Neuronal stem cell (in vitro differentiated cells): ENCODE results near the gene KLRC4.
"Not testable (repeated sequence)": the region's sequence is repeated elsewhere in the genome, so short reads cannot be mapped to it uniquely, and the experiment has no call there.

ENCODE experiments used
- DNase-seq: peaks from one replicate; pipeline ENCODE4 v3.0.0-alpha.2; 2013; ENCODE audit warnings: low spot score
- H2AFZ ChIP-seq: one replicate; pipeline ENCODE4 v1.6.1; 2013; ENCODE audit warnings: mild to moderate bottlenecking, low read length, inconsistent platforms
- H2AK5ac ChIP-seq: 2 replicates; pipeline ENCODE4 v1.6.1; 2013; ENCODE audit warnings: low read depth, mild to moderate bottlenecking, inconsistent platforms, low read length, moderate library complexity, mixed read lengths
- H2BK120ac ChIP-seq: 2 replicates; pipeline ENCODE4 v1.6.1; 2013; ENCODE audit warnings: low read depth, mild to moderate bottlenecking, inconsistent platforms, low read length, moderate library complexity, mixed read lengths
- H2BK12ac ChIP-seq: one replicate; pipeline ENCODE4 v1.6.1; 2013; ENCODE audit warnings: low read length, inconsistent platforms
- H2BK15ac ChIP-seq: 2 replicates; pipeline ENCODE4 v1.6.1; 2013; ENCODE audit warnings: mild to moderate bottlenecking, low read length, inconsistent platforms, mixed read lengths
- H2BK5ac ChIP-seq: one replicate; pipeline ENCODE4 v1.6.1; 2013; ENCODE audit warnings: inconsistent platforms, mild to moderate bottlenecking, low read length, moderate library complexity
- H3K14ac ChIP-seq: one replicate; pipeline ENCODE4 v1.6.1; 2013; ENCODE audit warnings: low read length, inconsistent platforms
- H3K18ac ChIP-seq: 2 replicates; pipeline ENCODE4 v1.6.1; 2013; ENCODE audit warnings: low read length, inconsistent platforms
- H3K23ac ChIP-seq: 2 replicates; pipeline ENCODE4 v1.6.1; 2013; ENCODE audit warnings: low read depth, mild to moderate bottlenecking, mixed read lengths, low read length, inconsistent platforms; ENCODE audit not compliant: poor library complexity
- H3K27ac ChIP-seq: replicated peaks from 3 replicates; pipeline ENCODE4 v1.5.1; 2013; ENCODE audit warnings: low read length, inconsistent platforms
- H3K27me3 ChIP-seq, 3 experiments: 2 replicates each; pipeline ENCODE4 v1.6.1; 2013; ENCODE audit warnings: low read length in 3 of 3, mild to moderate bottlenecking in 2 of 3, inconsistent platforms in 1 of 3, low read depth in 1 of 3, mixed read lengths in 1 of 3, moderate library complexity in 1 of 3; ENCODE audit not compliant: control insufficient read depth in 3 of 3, insufficient read depth in 3 of 3
- H3K36me3 ChIP-seq, 2 donors: replicated peaks in 1 of 2; 2 replicates each; pipeline ENCODE4 v1.6.1; 2013; ENCODE audit warnings: low read length in 2 of 2; ENCODE audit not compliant: control insufficient read depth in 2 of 2, insufficient read depth in 2 of 2
- H3K4ac ChIP-seq: 2 replicates; pipeline ENCODE4 v1.6.1; 2013; ENCODE audit warnings: inconsistent platforms, mild to moderate bottlenecking, low read length, moderate library complexity
- H3K4me1 ChIP-seq, 2 donors: 1 replicate in 1 of 2; 2 replicates in 1 of 2; pipeline ENCODE4 v1.6.1; 2013; ENCODE audit warnings: low read length in 2 of 2, low read depth in 1 of 2; ENCODE audit not compliant: control insufficient read depth in 2 of 2, insufficient read depth in 1 of 2
- H3K4me2 ChIP-seq: one replicate; pipeline ENCODE4 v1.6.1; 2013; ENCODE audit warnings: mild to moderate bottlenecking, low read length, inconsistent platforms; ENCODE audit not compliant: insufficient read depth, poor library complexity, severe bottlenecking
- H3K4me3 ChIP-seq, 2 donors: 2 replicates each; pipeline ENCODE4 v1.5.1; 2013; ENCODE audit warnings: low read length in 2 of 2, mild to moderate bottlenecking in 2 of 2, inconsistent platforms in 1 of 2, moderate library complexity in 1 of 2
- H3K79me1 ChIP-seq: one replicate; pipeline ENCODE4 v1.6.1; 2013; ENCODE audit warnings: low read depth, mild to moderate bottlenecking, inconsistent platforms, low read length, moderate library complexity
- H3K9ac ChIP-seq: one replicate; pipeline ENCODE4 v1.6.1; 2013; ENCODE audit warnings: mild to moderate bottlenecking, low read depth, low read length, inconsistent platforms; ENCODE audit not compliant: poor library complexity
- H3K9me3 ChIP-seq, 2 donors: replicated peaks in 1 of 2; 2 replicates each; pipeline versions ENCODE3 to v1.6.1; 2013; ENCODE audit warnings: low read length in 2 of 2, mild to moderate bottlenecking in 2 of 2, inconsistent platforms in 1 of 2, low read depth in 1 of 2, mixed read lengths in 1 of 2, moderate library complexity in 1 of 2; ENCODE audit not compliant: control insufficient read depth in 2 of 2, insufficient read depth in 1 of 2
- H4K8ac ChIP-seq: one replicate; pipeline ENCODE4 v1.6.1; 2013; ENCODE audit warnings: low read depth, mild to moderate bottlenecking, inconsistent platforms, low read length, moderate library complexity
- H4K91ac ChIP-seq: one replicate; pipeline ENCODE4 v1.6.1; 2013; ENCODE audit warnings: low read length, low read depth, mild to moderate bottlenecking, inconsistent platforms; ENCODE audit not compliant: poor library complexity
- WGBS, 2 donors: extraction: QIAGEN DNeasy Blood & Tissue Kit; methylation state at CpG; one replicate each; pipeline ENCODE4 v1.1.7; 2013; ENCODE audit warnings: missing lambda C conversion rate in 2 of 2, mixed read lengths in 1 of 2; ENCODE audit not compliant: insufficient read length in 2 of 2, insufficient replicate concordance in 1 of 2; ENCODE audit errors: extremely low coverage in 2 of 2; 5-methylcytosine and 5-hydroxymethylcytosine counted together

KLRC4 gene

GRCh38 chr12:10396176-10396575, 13.4 kb downstream of the KLRC4 start:
- not testable (repeated sequence) for H3K27me3 ChIP-seq, H2BK5ac ChIP-seq, H3K9me3 ChIP-seq, H3K4me2 ChIP-seq, H3K4me1 ChIP-seq, H4K91ac ChIP-seq, H3K18ac ChIP-seq, H2BK120ac ChIP-seq, H3K23ac ChIP-seq, H2BK12ac ChIP-seq, H3K9ac ChIP-seq, H3K79me1 ChIP-seq, H2AK5ac ChIP-seq, H3K14ac ChIP-seq, H2AFZ ChIP-seq, DNase-seq, H4K8ac ChIP-seq, H3K4me3 ChIP-seq, H3K27ac ChIP-seq, H3K36me3 ChIP-seq, H3K4ac ChIP-seq, H2BK15ac ChIP-seq
- WGBS, 2 donors: 100% methylated on average over 1 of the region's 15 CpGs; no CpG with 5 or more reads in 1 of the 2 donors

- no peak for DNase-seq
These were observed 14.1 kb downstream of the KLRC4 start for GRCh38 chr12:10395390-10395998.

GRCh38 chr12:10394531-10395152, 14.9 kb downstream of the KLRC4 start:
- not testable (repeated sequence) for H2BK12ac ChIP-seq, H3K23ac ChIP-seq, H3K4me2 ChIP-seq, H2BK15ac ChIP-seq, H3K4ac ChIP-seq, H2BK5ac ChIP-seq, H3K36me3 ChIP-seq, H4K91ac ChIP-seq, H2AFZ ChIP-seq, H3K4me3 ChIP-seq, H3K9me3 ChIP-seq, H2AK5ac ChIP-seq, H3K14ac ChIP-seq, H2BK120ac ChIP-seq, DNase-seq, H3K27ac ChIP-seq, H3K4me1 ChIP-seq, H3K18ac ChIP-seq, H3K79me1 ChIP-seq, H3K9ac ChIP-seq, H4K8ac ChIP-seq, H3K27me3 ChIP-seq
- no CpG with 5 or more reads among the region's 11 CpGs for whole genome bisulfite sequencing, 2 donors

More at GRCh38 chr12:10395390-10395998, 14.1 kb downstream of the KLRC4 start:
- Histone ChIP-seq H2AK5ac (no peak overlapping the region), H2BK12ac (no peak overlapping the region), H3K27ac (no peak overlapping the region), H3K23ac (no peak overlapping the region), H4K8ac (no peak overlapping the region), H3K9me3 (no peaks in the 10 kb centered on the region), H3K4me1 (no peaks in the 10 kb centered on the region), H3K4ac (no peak overlapping the region), H3K79me1 (no peaks in the 10 kb centered on the region), H2BK5ac (no peak overlapping the region), H3K27me3 (no peaks in the 10 kb centered on the region), H3K4me2 (no peak overlapping the region), H3K36me3 (no peaks in the 10 kb centered on the region), H2AFZ (no peak overlapping the region), H2BK120ac (no peak overlapping the region), H2BK15ac (no peak overlapping the region), H3K14ac (no peak overlapping the region), H3K4me3 (no peak overlapping the region), H3K9ac (no peak overlapping the region), H3K18ac (no peak overlapping the region), H4K91ac (no peak overlapping the region)
- WGBS, 2 donors: no CpG with 5 or more reads among the region's 6 CpGs

- no peaks in the 10 kb centered on the region for H3K36me3 ChIP-seq
- H3K4me2 ChIP-seq: no peak overlapping the region
- no peak overlapping the region for H4K8ac ChIP-seq
- H3K4me1 ChIP-seq: no peaks in the 10 kb centered on the region
- no peak overlapping the region for H3K4me3 ChIP-seq
- no peak overlapping the region for H3K9ac ChIP-seq
- DNase-seq: no peak
- no peak overlapping the region for H3K4ac ChIP-seq
- no peak overlapping the region for H4K91ac ChIP-seq
- H2AFZ ChIP-seq: no peak overlapping the region
- H3K9me3 ChIP-seq: no peaks in the 10 kb centered on the region
- no peak overlapping the region for H2BK15ac ChIP-seq
- no peak overlapping the region for H3K23ac ChIP-seq
- H3K79me1 ChIP-seq: no peaks in the 10 kb centered on the region
- H3K14ac ChIP-seq: no peak overlapping the region
- H2BK120ac ChIP-seq: no peak overlapping the region
- no peak overlapping the region for H3K18ac ChIP-seq
- no peak overlapping the region for H3K27ac ChIP-seq
- no peak overlapping the region for H2BK12ac ChIP-seq
- WGBS, 2 donors: no CpG with 5 or more reads among the region's 3 CpGs
- no peak overlapping the region for H2AK5ac ChIP-seq
- no peaks in the 10 kb centered on the region for H3K27me3 ChIP-seq
- H2BK5ac ChIP-seq: no peak overlapping the region
These were observed 16.3 kb downstream of the KLRC4 start for GRCh38 chr12:10393291-10393690.
